H9 (cell line): Measurements from ENCODE around the gene MARF1. TPM values are rescaled to one million over a fixed set of nuclear protein-coding genes. Genes with fewer than 3 reads are reported as not detected.

Experiments used
- DNase-seq: peaks from one replicate; pipeline ENCODE4 v3.0.0-alpha.2; 2017
- H2AFZ ChIP-seq: one replicate; pipeline ENCODE4 v1.6.1; 2013; ENCODE audit warnings: mild to moderate bottlenecking, low read length, control low read depth, moderate library complexity
- H2AK5ac ChIP-seq: 2 replicates; pipeline ENCODE4 v1.6.1; 2013; ENCODE audit warnings: low read length, control low read depth, mixed read lengths; ENCODE audit not compliant: insufficient read length
- H2BK120ac ChIP-seq: one replicate; pipeline ENCODE4 v1.6.1; 2013; ENCODE audit warnings: low read depth, mild to moderate bottlenecking, low read length, control low read depth, inconsistent platforms; ENCODE audit not compliant: poor library complexity, severe bottlenecking
- H2BK12ac ChIP-seq: 2 replicates; pipeline ENCODE4 v1.6.1; 2013; ENCODE audit warnings: low read length, control low read depth, mixed read lengths, low read depth; ENCODE audit not compliant: insufficient read length
- H2BK15ac ChIP-seq: 2 replicates; pipeline ENCODE4 v1.6.1; 2013; ENCODE audit warnings: low read depth, low read length, control low read depth
- H2BK20ac ChIP-seq: one replicate; pipeline ENCODE4 v1.6.1; 2013; ENCODE audit warnings: low read depth, mild to moderate bottlenecking, low read length, control low read depth, inconsistent platforms; ENCODE audit not compliant: poor library complexity, severe bottlenecking
- H2BK5ac ChIP-seq: 2 replicates; pipeline ENCODE4 v1.6.1; 2013; ENCODE audit warnings: low read length, control low read depth, mixed read lengths; ENCODE audit not compliant: insufficient read length
- H3K14ac ChIP-seq: 2 replicates; pipeline ENCODE4 v1.6.1; 2013; ENCODE audit warnings: low read length, control low read depth; ENCODE audit not compliant: insufficient read depth
- H3K18ac ChIP-seq: 2 replicates; pipeline ENCODE4 v1.6.1; 2013; ENCODE audit warnings: low read depth, mild to moderate bottlenecking, mixed read lengths, low read length, control low read depth; ENCODE audit not compliant: insufficient read length
- H3K23ac ChIP-seq: 2 replicates; pipeline ENCODE4 v1.6.1; 2013; ENCODE audit warnings: low read length, control low read depth, mixed read lengths, low read depth; ENCODE audit not compliant: insufficient read length
- H3K23me2 ChIP-seq: 2 replicates; pipeline ENCODE4 v1.6.1; 2013; ENCODE audit warnings: low read depth, mild to moderate bottlenecking, mixed read lengths, low read length, control low read depth; ENCODE audit not compliant: insufficient read length, poor library complexity, severe bottlenecking
- H3K27ac ChIP-seq: 2 replicates; pipeline ENCODE4 v1.5.1; 2013; ENCODE audit warnings: low read length, control low read depth, mixed read lengths, low read depth; ENCODE audit not compliant: insufficient read length
- H3K27me3 ChIP-seq: 2 replicates; pipeline ENCODE4 v1.6.1; 2013; ENCODE audit warnings: low read length, control low read depth, inconsistent platforms; ENCODE audit not compliant: insufficient read depth
- H3K4ac ChIP-seq: 2 replicates; pipeline ENCODE4 v1.6.1; 2013; ENCODE audit warnings: low read depth, mild to moderate bottlenecking, control low read depth, inconsistent platforms, low read length, moderate library complexity
- H3K4me1 ChIP-seq: 2 replicates; pipeline ENCODE4 v1.6.1; 2013; ENCODE audit warnings: low read length, control low read depth, inconsistent platforms; ENCODE audit not compliant: insufficient read depth
- H3K4me2 ChIP-seq: 2 replicates; pipeline ENCODE4 v1.6.1; 2013; ENCODE audit warnings: low read length, control low read depth, mixed read lengths; ENCODE audit not compliant: insufficient read length, insufficient read depth
- H3K56ac ChIP-seq: 2 replicates; pipeline ENCODE4 v1.6.1; 2013; ENCODE audit warnings: low read depth, mild to moderate bottlenecking, mixed read lengths, low read length, control low read depth; ENCODE audit not compliant: insufficient read length
- H3K79me1 ChIP-seq: 2 replicates; pipeline ENCODE4 v1.6.1; 2013; ENCODE audit warnings: low read depth, mild to moderate bottlenecking, moderate library complexity, low read length, control low read depth, inconsistent platforms; ENCODE audit not compliant: insufficient read depth, poor library complexity, severe bottlenecking
- H3K79me2 ChIP-seq: 2 replicates; pipeline ENCODE4 v1.6.1; 2013; ENCODE audit warnings: low read length, control low read depth, inconsistent platforms; ENCODE audit not compliant: insufficient read depth
- H3K9ac ChIP-seq: 2 replicates; pipeline ENCODE4 v1.6.1; 2013; ENCODE audit warnings: low read length, control low read depth, mixed read lengths; ENCODE audit not compliant: insufficient read length; ENCODE audit errors: extremely low read depth
- H3K9me3 ChIP-seq: one replicate; pipeline ENCODE4 v1.6.1; 2013; ENCODE audit warnings: low read depth, low read length, inconsistent platforms; ENCODE audit not compliant: control insufficient read depth
- H3T11ph ChIP-seq: one replicate; pipeline ENCODE4 v1.6.1; 2013; ENCODE audit warnings: mild to moderate bottlenecking, low read length, control low read depth, inconsistent platforms
- H4K20me1 ChIP-seq: one replicate; pipeline ENCODE4 v1.6.1; 2013; ENCODE audit not compliant: control insufficient read depth, insufficient read length, insufficient read depth
- H4K5ac ChIP-seq: 2 replicates; pipeline ENCODE4 v1.6.1; 2013; ENCODE audit warnings: low read depth, mild to moderate bottlenecking, mixed read lengths, low read length, control low read depth; ENCODE audit not compliant: insufficient read length
- H4K8ac ChIP-seq: replicated peaks from 2 replicates; pipeline ENCODE4 v1.6.1; 2013; ENCODE audit warnings: low read length, control low read depth, mixed read lengths, low read depth; ENCODE audit not compliant: insufficient read length
- H4K91ac ChIP-seq: 2 replicates; pipeline ENCODE4 v1.6.1; 2013; ENCODE audit warnings: low read depth, mild to moderate bottlenecking, moderate library complexity, mixed read lengths, low read length, control low read depth; ENCODE audit not compliant: insufficient read length
- H3K27ac Mint-ChIP-seq, 3 experiments: 2 replicates in 2 of 3; 3 replicates in 1 of 3; pipeline ENCODE4 v1.8.0; 2020 to 2021; ENCODE audit warnings: mixed read lengths in 3 of 3, mild to moderate bottlenecking in 1 of 3, moderate library complexity in 1 of 3
- H3K27me3 Mint-ChIP-seq: 2 replicates; pipeline ENCODE4 v1.8.0; 2021; ENCODE audit warnings: low read depth, mild to moderate bottlenecking, moderate library complexity, mixed read lengths
- H3K36me3 Mint-ChIP-seq, 3 experiments: 2 replicates in 2 of 3; 3 replicates in 1 of 3; pipeline ENCODE4 v1.8.0; 2020 to 2021; ENCODE audit warnings: low read depth in 3 of 3, mixed read lengths in 3 of 3; ENCODE audit not compliant: insufficient read depth in 1 of 3
- H3K4me1 Mint-ChIP-seq, 2 experiments: 2 replicates each; pipeline ENCODE4 v1.8.0; 2020; ENCODE audit warnings: mixed read lengths in 2 of 2
- H3K4me3 Mint-ChIP-seq, 2 experiments: 2 replicates in 1 of 2; 3 replicates in 1 of 2; pipeline ENCODE4 v1.8.0; 2020 to 2021; ENCODE audit warnings: mild to moderate bottlenecking in 2 of 2, mixed read lengths in 2 of 2, moderate library complexity in 1 of 2
- H3K9me3 Mint-ChIP-seq, 2 experiments: 2 replicates in 1 of 2; 3 replicates in 1 of 2; pipeline ENCODE4 v1.8.0; 2020; ENCODE audit warnings: mild to moderate bottlenecking in 2 of 2, mixed read lengths in 2 of 2, moderate library complexity in 1 of 2
- WGBS: extraction: QIAGEN DNeasy Blood & Tissue Kit; methylation state at CpG from one replicate; pipeline ENCODE4 v1.1.7; 2013; ENCODE audit warnings: missing lambda C conversion rate, low lambda C conversion rate, mixed read lengths; ENCODE audit not compliant: insufficient read length; ENCODE audit errors: extremely low coverage; 5-methylcytosine and 5-hydroxymethylcytosine counted together
- total RNA-seq: library from RNA; stranded (reverse); gene quantifications from 2 replicates; pipeline ENCODE4 v1.2.1, GENCODE V29; 2021
- TF ChIP-seq, protein P1 (sequence below): fragments of 200-600 bp; sonication (generic); conservative IDR thresholded peaks from 3 replicates; pipeline ENCODE4 v1.8.0; 2021; ENCODE audit warnings: antibody characterized with exemption, mild to moderate bottlenecking

MARF1 gene
- total RNA-seq, 1 experiment from 2014 or later, result 23.3 TPM

DNA sequence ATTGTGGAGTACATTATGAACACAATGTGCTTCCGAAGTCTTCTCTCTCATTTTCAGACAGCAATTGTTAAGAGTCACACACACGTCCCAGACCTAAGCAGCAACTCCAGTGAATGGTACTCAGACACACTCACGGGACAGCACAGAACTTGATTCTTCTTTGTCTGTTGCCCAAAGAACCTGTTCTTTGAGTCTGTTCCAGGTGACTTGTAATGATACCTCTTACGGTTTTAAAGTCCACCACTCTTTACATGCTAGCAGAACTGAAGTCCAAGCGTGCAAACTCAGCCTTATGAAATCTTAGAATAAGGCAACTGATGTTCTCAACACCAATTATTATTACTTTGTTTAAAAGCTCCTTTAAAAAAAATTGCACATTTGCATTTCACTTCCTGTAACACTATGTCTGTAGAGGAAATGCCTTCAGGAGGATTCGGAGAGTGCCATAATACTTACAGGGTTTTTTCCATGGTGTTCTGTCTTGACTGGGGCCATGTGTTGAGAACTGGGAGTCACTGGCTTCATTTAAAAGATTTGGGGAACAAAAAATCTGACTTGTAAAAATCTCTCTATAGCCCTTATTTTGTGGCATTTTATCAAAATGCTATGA is 48.1 kb downstream of the MARF1 start:
- no peaks in the 10 kb centered on the region; the same call in 1 of the 2 replicates for H3K27me3 Mint-ChIP-seq
- H3K4me3 Mint-ChIP-seq, result no peak overlapping the region
- WGBS, result no CpG with 5 or more reads among the region's 6 CpGs
- peak overlapping the region in 1 of 3 experiments; percentile 0; a peak in 1 of 7 replicates for H3K27ac Mint-ChIP-seq
- Histone ChIP-seq H3K9me3 (no peaks in the 10 kb centered on the region), H3K56ac (no peak overlapping the region), H3K27me3 (no peaks in the 10 kb centered on the region), H3K4me1 (no peaks in the 10 kb centered on the region), H4K20me1 (no peaks in the 10 kb centered on the region), H3K23me2 (no peaks in the 10 kb centered on the region), H2BK20ac (no peak overlapping the region), H2BK5ac (no peak overlapping the region), H3T11ph (no peak overlapping the region), H2BK120ac (no peak overlapping the region), H3K14ac (no peak overlapping the region), H2AK5ac (no peak overlapping the region), H3K23ac (no peak overlapping the region), H3K79me1 (no peaks in the 10 kb centered on the region), H3K4me2 (no peak overlapping the region), H3K9ac (no peak overlapping the region), H3K79me2 (no peaks in the 10 kb centered on the region), H2AFZ (no peak overlapping the region), H3K18ac (no peak overlapping the region), H3K4ac (no peak overlapping the region), H4K91ac (no peak overlapping the region), H2BK12ac (no peak overlapping the region), H4K5ac (no peak overlapping the region), H2BK15ac (no peak overlapping the region), H4K8ac (no peak overlapping the region), H3K27ac (no peak overlapping the region)
- TF ChIP-seq, protein P1, sequence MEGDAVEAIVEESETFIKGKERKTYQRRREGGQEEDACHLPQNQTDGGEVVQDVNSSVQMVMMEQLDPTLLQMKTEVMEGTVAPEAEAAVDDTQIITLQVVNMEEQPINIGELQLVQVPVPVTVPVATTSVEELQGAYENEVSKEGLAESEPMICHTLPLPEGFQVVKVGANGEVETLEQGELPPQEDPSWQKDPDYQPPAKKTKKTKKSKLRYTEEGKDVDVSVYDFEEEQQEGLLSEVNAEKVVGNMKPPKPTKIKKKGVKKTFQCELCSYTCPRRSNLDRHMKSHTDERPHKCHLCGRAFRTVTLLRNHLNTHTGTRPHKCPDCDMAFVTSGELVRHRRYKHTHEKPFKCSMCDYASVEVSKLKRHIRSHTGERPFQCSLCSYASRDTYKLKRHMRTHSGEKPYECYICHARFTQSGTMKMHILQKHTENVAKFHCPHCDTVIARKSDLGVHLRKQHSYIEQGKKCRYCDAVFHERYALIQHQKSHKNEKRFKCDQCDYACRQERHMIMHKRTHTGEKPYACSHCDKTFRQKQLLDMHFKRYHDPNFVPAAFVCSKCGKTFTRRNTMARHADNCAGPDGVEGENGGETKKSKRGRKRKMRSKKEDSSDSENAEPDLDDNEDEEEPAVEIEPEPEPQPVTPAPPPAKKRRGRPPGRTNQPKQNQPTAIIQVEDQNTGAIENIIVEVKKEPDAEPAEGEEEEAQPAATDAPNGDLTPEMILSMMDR, result no peak
- no peaks in the 10 kb centered on the region for H3K9me3 Mint-ChIP-seq
- H3K36me3 Mint-ChIP-seq, result peaks cover 8 to 40% (median 35%) of the 10 kb centered on the region in 3 experiments
- H3K4me1 Mint-ChIP-seq, result peaks cover 4 to 6% of the 10 kb centered on the region in 2 experiments; a peak in 2 of 4 replicates
- no peak for DNase-seq
